Activated CD8-positive, alpha-beta memory T cell treated with anti-CD3 and anti-CD28 coated beads, Interleukin-2, amount 50 U/mL, for 24 hours (primary cell): Measurements from ENCODE around the gene CDH4.

Source experiments
- DNase-seq: peaks from one replicate; pipeline ENCODE4 v3.0.0-alpha.2; 2020; ENCODE audit errors: extremely low read depth

Gene CDH4

GRCh38 chr20:61493798-61494305 is 241.8 kb downstream of the CDH4 start:
- DNase-seq = no peak

- DNase-seq = no peak
Measured at GRCh38 chr20:61494763-61495575, 242.9 kb downstream of the CDH4 start.

GRCh38 chr20:61497029-61497627 is 245.1 kb downstream of the CDH4 start:
- DNase-seq = no peak

- no peak for DNase-seq
Measured at GRCh38 chr20:61499859-61500554, 247.9 kb downstream of the CDH4 start.

- no peak for DNase-seq
Measured at GRCh38 chr20:61500791-61501321, 248.8 kb downstream of the CDH4 start.

- DNase-seq = no peak
Measured at GRCh38 chr20:61502433-61502832, 250.4 kb downstream of the CDH4 start.

- no peak for DNase-seq
Measured at GRCh38 chr20:61503106-61503505, 251.0 kb downstream of the CDH4 start.

GRCh38 chr20:61505508-61505907 is 253.4 kb downstream of the CDH4 start:
- no peak for DNase-seq

GRCh38 chr20:61507778-61508177 is 255.7 kb downstream of the CDH4 start:
- DNase-seq = no peak

- no peak for DNase-seq
Measured at GRCh38 chr20:61508301-61509096, 256.4 kb downstream of the CDH4 start.

GRCh38 chr20:61510778-61511330 is 258.8 kb downstream of the CDH4 start:
- no peak for DNase-seq

GRCh38 chr20:61512475-61512874 is 260.4 kb downstream of the CDH4 start:
- DNase-seq = no peak

GRCh38 chr20:61513124-61514017 is 261.3 kb downstream of the CDH4 start:
- DNase-seq = no peak

- DNase-seq = no peak
Measured at GRCh38 chr20:61514018-61514365, 261.9 kb downstream of the CDH4 start.

GRCh38 chr20:61514396-61514795 is 262.3 kb downstream of the CDH4 start:
- DNase-seq = no peak

GRCh38 chr20:61514805-61515505 is 262.9 kb downstream of the CDH4 start:
- DNase-seq = no peak

- DNase-seq = no peak
Measured at GRCh38 chr20:61515922-61516321, 263.9 kb downstream of the CDH4 start.

GRCh38 chr20:61516346-61517208 is 264.5 kb downstream of the CDH4 start:
- no peak for DNase-seq

- no peak for DNase-seq
Measured at GRCh38 chr20:61517419-61517818, 265.4 kb downstream of the CDH4 start.
